Fibroblast of the conjunctiva (primary cell): ENCODE data around the gene TNIP1.

Source experiments
- DNase-seq: peaks from one replicate; pipeline ENCODE4 v3.0.0-alpha.2; 2010; ENCODE audit warnings: low read depth

Gene TNIP1

DNA sequence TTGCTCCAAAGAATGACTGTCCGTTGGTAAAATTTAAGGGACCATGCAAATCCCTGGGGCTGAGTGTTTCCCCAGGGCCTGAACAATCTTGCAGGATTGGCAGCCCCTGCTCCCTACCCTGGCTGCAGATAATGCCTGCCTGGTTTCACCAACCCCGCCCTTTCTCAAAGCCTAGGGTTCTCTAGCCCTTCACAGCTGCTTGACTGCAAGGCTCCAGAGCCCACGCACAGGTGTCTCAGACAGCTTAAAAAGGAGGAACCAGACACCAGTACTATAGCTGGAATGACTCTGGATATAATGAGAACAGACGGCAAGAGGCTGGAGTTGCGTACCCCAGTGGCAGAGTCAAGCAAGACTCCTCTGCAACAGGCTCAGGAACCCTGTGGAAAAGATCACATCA lies 25.2 kb upstream of the TNIP1 start:
- no peak for DNase-seq

DNA sequence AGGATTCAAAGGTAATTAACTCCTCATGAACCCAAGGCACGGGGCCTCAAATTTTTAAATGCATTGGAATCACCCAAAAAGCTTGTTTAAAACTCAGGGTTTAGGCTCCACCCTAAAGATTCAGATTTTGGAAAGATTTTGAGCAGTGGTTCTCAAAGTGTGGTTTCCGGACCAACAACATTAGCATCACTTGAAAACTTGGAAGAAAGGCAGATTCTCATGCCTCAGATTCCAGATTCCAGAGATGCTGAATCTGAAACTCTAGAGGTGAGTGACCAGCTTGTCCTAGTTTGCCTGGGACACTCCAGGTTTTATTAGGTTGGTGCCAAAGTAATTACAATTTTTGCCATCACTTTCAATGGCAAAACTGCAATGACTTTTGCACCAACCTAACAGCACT lies 24.7 kb upstream of the TNIP1 start:
- DNase-seq: no peak

DNA sequence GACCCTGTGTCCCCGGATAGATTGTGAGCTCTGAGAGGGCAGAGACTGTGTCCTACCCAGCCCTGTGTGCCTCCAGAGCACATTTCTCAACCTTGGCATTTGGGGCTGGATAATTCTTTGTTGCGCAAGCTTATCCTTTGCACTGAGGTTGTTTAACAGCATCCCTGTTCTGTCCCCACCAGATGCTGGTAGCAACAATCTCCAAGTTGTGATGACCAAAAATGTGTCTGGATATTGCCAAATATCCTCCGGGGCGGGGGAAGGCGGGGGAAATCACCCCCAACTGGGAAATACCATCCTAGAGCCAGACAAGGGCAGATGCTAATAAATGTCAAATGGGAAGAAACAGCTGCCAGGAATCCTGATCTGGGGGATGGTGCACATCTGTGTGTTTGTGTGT lies 24.0 kb upstream of the TNIP1 start:
- DNase-seq: peak; percentile 94

DNA sequence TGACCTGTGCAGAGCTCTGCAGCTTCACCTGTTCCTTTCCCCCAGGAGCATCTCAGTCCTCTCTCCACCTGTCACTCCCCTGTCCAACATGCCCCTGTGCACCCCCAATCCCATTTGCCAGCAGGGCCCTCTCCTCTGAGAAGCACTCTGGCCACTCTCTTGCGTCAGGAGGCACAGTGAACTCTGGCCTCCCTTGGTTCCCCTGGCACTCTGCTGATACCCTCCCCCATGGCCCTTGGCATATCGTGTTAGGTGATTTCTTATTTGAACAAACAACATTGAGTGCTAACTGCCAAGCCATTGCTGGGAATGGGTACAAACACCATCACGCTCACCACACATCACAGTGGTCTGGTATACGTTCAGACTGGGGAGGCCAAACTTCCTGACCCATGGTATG lies 20.9 kb upstream of the TNIP1 start:
- no peak for DNase-seq

DNA sequence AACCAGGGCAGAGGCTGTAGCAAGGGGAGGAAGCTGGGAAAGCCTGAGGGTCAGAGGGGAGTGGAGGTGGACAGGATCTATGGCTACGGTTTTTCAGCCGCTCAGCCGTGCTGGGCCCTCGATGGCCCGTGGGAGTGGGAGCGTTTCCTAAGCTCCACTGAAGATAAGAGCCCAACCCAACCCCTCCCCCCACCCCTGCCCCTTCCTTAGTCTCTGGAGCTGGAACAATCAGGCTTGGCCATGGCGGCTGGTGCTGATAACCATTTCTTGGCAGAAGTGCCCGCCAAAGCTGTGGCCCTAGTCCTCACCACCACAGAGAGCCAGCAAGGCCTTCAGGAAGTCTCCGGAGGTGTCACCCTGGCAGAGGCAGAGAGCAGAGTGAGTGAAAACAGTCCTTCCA lies 20.3 kb upstream of the TNIP1 start:
- no peak for DNase-seq

DNA sequence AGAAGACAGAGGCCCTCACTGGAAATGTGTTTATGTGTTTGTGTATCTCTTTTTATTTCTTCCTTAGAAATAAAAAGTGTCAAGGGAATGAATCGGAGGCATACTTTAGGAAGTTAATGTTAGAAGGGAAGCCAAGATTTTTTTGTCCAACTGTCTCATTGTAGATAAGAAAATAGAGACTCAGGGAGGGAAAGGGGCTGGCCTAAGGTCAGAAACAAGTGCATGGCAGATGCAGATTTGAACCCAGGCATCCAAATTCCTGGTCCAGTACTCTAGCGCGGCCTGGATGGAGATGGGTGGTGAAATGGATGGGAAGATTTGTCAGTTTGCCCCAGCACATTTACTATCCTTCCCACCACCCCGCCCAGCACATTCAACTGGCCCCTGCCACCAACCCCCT lies 19.8 kb upstream of the TNIP1 start:
- DNase-seq: no peak

DNA sequence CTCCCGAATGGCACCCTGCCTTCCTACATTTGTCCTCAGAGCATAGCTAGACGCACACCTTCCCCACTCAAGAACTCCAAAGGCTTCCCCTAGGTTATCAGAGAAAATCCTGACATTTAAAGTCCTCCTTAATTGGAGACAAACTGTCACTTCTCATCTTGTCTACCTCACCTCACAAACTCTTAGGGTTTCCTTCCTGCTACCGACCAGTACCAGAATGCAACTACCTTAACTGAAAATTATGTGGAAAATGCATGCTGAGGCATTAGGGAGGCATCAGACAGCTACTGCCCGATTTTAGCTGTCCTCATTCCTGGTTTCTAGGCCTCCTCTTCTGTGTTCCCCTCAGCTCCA lies 17.9 kb upstream of the TNIP1 start:
- no peak for DNase-seq

DNA sequence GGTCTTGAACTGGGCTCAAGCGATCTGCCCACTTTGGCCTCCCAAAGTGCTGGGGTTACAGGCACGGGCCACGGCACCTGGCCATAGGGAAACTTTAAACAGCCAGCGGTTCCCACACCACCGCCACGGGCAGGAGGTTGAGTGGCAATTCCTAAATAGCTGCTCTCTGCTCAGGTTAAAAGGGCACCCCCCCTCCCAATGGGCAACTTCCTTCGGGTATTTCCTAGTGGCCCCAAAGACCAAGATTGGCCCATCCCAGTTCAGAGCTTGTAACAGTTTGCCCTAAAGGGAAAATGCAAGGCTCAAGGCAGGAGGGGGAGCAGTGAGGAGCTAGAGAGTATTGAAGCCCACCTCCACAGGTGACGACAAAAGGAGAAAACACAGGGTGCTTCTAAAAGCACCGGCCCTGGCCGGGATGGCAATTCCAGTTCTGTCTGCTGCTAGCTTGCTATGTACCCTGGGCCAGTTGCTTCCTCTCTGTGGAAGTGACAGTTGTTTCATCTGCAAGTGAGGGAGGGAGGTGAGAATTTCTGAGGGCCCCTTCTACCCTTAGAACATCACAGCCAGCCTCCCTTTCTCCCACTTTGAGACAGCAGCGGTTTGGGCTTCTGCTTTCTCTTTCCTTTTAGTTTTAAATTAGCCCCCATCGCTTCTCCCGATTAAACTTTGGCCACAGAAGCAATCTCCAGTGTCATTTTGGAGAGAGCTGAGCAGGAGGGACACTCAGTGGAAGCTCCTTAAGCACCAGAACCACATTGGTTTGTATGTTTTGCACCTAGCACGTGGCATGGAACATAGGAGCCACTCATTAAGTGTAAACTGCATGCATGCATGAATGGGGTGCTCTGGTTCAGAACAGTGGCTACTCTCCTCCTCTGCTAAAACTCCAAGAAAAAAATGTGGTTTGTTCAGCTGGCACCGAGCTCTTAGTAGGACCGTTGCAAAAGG lies 17.3 kb upstream of the TNIP1 start:
- DNase-seq: no peak

DNA sequence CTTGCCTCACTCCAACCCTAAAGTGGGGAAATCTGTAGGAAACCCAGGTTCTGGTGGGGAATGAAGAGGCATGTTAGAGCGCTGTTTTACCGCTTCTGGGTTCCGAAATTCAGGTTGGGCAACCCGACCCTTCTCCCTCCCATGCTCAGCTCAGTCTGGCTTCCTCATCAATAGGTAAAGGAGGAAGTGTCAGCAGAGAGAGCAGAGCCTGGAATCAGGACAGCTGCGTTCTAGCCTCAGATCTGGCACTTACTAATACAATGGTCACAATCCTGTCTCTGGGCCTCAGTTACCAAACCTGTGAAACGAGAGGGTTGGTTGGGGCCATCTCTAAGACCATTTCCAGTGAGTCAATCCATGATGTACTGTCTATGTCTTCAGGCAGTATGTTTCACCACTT lies 16.2 kb upstream of the TNIP1 start:
- DNase-seq: no peak

DNA sequence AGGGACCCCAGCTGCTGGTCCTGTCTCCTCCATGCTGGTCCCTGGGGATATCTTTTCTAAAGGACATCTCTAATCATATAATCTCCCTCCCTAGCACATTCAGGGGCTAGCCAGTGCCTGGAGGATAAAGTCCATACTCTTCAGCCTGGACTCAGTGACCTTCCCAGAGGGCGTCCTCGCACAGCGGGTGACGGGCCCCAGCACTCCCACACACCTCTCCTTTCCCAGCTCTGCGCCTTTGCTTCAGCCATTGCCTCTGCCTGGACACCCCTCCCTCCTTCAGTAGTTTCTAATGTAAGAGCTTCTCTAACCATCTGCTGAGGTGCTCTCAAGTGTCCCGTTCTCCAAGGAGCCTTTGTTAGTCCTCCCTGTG lies 15.2 kb upstream of the TNIP1 start:
- no peak for DNase-seq

DNA sequence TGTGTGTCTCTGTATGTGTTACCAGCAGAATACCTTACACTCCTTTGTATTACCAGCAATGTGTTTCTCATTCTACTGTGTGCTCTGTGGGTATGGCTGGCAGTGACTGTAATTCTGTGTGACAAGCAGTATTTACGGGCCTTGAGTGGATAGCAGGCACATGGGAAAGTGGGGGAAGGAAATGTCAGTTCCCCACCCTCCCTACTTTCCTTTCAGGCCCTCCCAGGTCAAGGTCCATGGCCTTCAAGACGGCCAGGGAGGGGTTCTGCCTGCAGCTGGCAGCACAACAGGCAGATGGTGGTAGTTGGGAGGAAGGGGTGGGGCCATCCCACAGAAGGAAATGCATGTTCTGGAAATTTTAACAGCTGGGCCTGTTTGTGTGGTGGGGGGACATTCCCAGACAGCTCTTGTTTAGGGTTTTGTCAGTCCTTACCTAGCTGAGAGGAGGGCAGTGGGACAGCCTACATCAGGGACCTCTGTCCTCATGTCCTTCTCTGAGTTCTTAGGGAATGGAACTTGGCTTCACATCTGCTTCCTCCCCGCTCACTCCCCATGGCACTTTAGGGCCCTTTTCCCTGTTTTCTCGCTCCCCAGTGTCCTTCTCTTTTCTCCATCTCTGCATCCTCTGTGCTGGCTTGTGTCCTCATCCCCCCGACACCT lies 14.6 kb upstream of the TNIP1 start:
- no peak for DNase-seq

DNA sequence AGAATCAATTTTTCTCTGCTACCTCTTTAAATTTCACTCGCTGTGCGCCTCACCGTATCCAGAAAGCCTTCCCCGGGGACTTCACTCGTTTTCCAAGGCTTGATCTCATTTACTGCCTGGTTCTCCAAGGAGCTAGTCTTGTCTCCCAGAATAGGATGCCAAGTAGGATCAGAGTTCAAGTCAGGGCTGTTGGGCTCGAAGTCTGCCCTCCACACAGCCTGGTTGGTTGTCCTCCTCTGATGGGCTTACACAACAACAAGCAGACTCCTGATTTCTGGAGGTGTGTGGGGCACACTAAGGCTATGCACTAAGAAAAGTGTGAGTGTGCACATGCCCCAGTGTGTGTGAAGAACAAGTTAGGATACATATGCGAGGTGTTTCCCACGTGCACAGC lies 14.0 kb upstream of the TNIP1 start:
- peak; percentile 35 for DNase-seq

DNA sequence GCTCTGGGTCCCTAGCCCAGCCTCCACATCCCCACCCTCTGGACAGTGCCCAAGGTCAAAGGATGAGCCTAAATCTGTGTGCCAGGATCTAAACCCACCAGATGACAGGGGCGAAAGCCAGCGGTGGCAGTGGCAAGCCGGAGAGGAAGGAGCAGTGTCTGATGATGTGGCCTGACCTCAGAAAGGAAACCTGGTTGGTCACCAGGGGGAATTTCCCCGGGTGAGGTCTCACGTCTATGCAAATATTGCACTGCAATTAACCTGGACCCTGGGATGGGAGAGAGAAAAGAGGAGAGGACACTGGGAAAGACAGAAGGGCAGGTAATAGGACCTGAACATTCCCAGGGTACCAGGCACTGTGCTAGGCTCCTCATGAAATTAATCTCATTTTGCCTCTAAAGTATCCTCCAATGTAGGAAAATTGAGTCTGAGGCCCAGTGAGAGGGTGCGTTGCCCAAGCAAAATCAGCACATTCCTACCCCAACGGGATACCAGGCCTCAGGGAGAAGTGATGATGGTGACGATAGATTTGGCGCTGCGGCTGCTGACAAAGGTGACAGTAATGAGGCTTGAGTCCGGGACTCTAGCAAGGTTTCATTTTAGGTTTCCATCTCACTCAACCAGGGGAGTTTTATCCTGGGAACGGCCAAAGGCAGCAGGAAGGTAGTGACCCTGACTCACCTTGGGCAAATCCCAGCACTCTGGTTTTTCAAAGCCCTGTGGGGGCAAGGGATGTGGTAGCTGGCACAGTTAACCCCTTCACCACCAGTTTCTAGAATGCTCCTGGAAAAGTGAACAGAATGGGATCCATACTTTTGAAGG lies 13.4 kb upstream of the TNIP1 start:
- no peak for DNase-seq

DNA sequence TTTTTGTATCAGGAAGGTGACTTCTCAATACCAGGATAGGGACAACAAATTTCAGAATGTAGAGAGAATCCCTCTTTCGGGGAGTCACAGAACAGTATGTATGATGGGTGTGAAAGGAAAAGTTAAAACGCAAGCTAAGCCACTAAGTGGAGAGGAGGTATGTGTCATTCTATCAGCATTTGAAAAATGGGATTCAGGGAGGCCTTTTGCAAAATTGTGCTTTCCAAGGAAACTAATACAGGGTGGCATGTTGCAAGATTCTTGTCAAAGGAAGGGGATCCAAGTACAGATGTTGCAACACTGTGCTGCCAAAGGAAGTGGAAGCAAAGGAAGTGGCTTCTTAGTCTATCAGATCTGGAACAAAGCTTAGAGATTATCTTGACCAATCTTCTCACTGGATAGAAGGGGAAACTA lies 12.6 kb upstream of the TNIP1 start:
- DNase-seq: peak; percentile 91

DNA sequence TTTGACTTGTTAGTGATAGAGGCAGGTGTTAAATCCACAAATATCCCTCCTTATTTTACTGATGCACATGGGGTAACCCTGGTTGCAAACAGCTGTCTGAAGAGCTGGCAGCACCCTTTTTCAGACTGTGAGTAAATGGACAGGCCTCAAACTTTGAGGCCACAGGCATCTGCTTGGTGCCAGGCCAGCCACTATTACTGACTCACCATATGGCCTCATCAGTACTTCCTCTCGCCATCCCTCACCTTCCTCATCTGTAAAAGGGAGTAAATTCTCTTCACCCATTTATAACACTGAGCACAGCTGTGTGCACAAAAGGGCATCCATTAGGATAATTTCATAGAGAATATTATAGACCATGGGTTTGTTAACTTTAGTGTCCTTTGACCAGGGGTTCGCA lies 11.9 kb upstream of the TNIP1 start:
- peak; percentile 56 for DNase-seq

DNA sequence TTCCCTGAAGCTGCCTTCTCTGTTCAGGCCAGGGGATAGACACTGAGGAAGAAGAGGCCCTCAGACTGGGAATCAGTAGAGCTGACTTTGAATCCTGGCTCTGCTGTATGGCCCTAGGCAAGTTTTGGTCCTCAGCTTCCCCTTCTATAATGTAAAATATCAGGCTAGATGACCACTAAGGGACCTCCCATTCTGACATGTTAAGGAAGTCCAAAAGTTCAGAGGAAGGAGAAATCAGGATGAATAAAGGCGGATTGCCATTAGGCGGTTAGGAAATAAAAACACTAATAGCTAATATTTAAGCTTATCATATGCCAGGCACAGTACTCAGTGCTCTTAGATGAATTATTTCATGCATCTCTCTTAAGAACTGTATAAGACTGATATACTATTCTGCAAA lies 8.9 kb upstream of the TNIP1 start:
- no peak for DNase-seq

DNA sequence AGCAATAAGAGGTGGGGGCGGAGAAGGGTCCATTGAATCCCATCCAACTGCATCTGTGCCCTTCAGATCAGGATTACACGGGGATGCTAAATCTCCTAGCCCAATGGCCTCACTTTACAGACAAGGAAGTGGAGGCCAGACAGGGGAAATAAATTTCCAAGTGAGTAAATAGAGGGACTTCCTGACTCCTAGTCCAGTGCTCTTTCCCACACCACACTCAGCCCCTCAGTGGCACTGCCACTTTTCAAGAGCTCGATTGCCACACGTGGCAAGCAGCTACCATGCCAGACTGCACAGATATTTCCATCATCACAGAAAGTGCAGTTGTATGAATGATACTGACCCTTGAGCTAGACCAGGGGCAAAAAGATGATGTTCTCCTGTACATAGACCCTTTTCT lies 8.2 kb upstream of the TNIP1 start:
- no peak for DNase-seq

DNA sequence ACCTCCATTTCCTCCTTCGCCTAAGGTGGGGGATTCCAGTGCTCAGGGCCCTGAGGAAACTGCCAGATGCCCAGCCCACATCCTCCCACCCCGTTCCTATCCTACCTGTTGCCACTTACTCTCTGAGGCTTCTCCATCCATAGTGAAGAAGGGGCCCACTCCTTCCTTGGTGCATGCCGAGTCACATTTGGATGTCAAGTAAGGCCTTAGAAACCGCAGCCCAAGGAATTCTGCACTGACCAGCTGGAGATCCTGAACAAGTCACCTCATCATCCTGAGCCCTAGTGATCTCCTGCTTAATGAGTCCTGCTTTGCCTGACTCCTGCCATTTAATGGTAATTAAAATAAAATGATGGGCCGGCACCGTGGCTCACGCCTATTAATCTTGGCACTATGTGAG lies 6.7 kb upstream of the TNIP1 start:
- DNase-seq: no peak

DNA sequence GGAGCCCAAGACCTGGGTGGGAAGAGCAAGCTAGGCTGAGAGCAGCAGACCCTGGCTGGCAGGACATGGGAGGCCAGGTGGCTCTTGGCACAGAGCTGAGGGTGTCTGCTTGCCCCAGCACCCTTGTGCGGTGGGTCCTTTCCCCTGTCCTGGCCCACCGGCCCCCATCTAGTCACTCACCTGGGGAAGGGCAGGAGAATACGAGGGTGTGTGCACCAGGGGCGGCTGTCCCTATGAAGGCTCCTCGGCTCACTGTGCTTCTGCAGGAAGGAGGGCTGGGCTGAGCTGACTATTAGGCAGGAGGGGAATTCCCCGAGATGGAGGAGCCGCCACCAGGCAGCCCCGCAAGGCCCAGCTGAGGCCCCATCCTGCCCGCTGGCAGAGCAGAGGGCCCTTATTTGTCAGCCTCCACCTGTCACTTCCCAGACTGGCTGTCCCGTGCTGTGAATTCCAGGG lies 6.1 kb upstream of the TNIP1 start:
- DNase-seq: no peak

DNA sequence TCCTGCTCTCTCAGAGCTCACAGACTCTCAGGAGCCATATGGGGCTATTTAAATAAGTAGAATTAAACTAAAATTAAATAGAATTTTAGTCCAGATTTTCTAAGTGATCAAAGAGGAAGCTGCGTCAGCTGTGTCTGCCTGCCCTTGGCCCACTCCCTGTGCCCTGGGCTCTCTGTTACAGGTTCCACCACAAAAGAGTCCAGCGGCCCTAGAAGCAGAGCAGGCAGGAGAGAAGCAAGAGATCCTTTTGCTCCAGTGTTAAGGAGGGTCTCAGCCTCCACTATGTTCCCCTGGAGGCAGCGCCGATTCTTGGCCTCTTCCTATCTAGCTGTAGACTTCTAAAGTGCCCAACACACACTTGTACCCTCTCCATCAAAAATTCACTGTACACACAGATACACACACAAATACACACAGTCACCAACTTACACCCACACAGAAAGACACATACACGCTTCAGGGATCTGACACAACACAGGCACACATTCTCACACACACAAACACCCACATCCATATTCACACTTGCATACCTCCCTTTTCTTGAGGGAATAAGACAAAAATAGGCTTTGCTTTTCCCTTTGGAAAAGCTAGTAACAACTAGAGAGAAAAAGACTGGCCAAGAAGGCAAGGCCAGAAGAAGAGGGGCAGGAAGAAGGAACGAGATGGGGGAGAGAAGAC lies 5.5 kb upstream of the TNIP1 start:
- DNase-seq: no peak

DNA sequence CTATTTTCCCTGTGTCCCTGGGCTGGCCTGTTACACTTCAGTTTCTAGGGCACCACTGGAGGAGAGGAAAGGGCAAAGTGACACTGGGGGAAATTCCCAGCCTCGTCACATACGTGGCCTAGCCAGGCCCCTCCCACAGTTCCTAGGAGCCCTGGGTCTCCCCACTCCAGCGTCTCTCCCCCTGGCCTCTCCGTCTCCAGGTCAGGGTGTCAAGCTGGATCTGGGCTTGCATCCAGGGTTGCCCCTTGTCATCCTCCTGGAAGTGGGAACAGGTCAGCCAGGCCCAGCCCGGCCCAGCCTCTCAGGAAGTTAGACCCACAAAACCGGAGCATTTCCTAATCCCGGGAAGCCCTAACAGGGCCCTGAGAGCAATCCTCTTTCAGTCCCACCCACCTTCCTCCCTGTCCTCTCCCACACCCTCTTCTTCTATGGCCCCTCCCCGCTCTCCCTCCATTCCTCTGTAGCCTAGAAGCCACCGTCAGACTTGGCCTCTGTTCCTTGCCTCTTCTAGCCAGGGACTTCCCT lies 4.7 kb upstream of the TNIP1 start:
- DNase-seq: no peak

DNA sequence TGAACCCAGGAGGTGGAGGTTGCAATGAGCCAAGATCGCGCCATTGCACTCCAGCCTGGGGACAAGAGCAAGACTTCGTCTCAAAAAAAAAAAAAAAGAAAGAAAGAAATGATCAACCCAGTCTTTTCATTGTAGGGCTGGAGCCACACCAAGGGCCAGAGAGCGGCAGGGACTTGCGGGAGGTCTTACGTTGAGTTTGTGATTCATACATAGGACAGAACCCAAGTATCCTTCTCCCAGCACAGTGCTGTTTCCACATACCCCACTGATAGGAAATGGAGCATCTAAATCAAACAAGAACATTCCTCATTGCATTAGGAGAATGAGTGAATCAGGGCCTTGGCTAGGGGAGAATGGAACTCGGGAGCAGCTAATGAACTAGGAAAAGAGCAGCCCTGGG lies 3.5 kb upstream of the TNIP1 start:
- DNase-seq: no peak
